ENCODE measurements around the gene DMD.

DMD gene

DNA sequence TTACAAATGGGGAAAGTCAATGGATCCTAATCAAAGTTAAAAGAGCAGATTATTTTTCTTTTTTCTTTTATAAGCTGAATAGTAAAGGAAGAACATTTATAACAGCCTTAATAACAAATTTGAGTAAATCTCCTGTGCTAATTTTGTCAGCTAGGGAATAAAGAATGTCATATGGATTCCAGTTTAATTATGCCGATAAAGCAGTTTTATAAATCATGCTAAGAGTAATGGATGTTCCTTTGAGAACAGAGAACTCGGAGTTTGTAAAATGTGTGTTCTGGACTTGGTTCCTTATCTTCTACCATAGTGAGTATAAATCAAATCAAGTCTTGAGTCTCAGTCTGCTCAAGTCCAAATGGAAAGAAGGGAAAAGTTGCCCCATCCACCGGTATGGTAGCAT, 1959.2 kb downstream of the DMD start:
- DNase-seq, result no peak

DNA sequence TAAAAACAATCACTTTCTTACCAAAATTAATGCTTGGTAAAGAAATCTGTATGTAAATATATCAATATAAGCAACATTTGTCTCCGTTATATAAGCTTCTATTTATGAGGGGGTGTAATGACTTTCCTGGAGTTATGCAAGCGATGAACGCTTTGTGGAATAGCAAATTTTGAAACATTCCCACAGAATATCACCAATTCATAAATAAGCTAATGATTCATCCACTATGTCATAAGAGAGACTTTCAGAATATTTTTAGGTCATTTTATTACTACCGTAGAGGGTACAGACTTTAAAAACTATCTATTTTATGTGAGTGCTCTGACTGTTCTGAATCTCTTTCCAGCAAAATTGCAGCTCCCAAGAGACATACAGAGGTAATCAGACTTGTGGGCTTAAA, 1960.0 kb downstream of the DMD start:
- DNase-seq, result peak; percentile 9

DNA sequence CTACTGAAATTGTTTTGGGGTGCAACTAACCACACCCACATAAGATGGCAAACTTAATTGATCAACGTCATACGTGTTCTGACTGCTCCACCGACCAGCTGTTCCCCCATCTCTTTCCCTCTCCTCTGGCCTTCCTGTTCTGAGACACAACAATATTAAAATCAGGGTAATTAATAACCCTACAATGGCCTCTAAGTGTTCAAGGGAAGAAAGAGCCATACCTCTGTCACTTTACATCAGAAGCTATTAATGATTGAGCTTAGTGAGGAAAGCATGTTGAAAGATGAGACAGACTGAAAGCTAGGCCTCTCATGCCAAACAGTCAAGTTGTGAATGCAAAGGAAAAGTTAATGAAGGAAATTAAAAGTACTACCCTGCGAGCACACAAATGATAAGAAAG, 1965.6 kb downstream of the DMD start:
- DNase-seq, result no peak

DNA sequence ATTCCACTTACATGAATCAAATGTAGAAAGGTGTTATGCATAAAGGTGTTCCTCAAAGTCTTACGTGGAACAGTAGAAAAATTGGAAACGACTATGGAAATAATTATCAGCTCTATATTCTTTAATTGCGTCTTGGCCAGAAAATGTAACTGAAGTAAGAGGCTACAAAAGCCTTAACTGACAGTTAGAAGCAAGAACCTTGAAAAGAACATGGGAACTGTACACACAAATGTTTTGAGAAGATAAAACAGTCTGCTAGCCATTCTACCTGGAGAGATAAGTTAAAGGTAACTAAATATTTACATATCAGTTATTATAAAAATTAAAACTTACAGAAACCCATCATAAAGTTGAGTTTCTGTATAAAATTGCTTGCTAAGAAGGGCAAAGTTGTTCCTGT, 1967.5 kb downstream of the DMD start:
- no peak for DNase-seq

DNA sequence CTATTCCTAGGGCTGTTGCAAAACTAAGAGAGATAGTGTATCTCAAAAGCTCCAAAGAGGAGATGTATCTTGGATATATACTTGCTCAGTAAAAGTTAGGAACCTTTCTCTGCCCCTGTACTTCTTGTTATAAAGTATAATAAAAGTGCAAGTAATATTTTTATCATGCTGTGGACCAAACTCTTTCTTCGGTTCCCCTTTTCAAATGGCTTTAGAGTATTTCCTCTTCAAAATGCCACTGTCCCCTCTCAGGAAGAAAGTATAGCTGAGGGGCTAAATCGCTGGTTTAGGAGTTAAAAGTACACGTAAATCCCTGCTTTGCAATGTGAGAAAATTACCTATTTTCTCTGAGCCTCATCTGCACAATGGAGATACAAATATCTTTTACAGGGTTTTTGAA, 1970.4 kb downstream of the DMD start:
- no peak for DNase-seq

GRCh38 chrX:31237189-31237588, 1974.2 kb downstream of the DMD start:
- DNase-seq, result no peak

DNA sequence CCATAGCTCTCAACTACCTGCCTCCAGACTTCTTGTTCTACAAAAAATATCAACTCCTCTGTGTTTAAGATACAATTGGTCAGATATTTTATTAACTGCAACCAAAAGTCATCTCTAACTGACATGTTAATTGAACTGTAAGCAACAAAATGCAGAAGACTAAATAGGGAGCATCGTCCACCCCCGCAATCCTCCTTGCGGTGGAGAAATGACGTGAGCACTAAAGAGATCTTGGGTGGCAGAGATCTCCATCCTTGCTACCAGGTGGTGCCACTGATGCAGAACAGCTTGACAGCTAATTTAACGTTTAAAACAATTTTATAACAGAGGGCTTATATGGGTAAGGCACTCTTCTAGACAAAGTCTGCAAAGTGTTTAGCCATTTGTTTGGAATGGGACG, 1975.1 kb downstream of the DMD start:
- DNase-seq, result no peak

DNA sequence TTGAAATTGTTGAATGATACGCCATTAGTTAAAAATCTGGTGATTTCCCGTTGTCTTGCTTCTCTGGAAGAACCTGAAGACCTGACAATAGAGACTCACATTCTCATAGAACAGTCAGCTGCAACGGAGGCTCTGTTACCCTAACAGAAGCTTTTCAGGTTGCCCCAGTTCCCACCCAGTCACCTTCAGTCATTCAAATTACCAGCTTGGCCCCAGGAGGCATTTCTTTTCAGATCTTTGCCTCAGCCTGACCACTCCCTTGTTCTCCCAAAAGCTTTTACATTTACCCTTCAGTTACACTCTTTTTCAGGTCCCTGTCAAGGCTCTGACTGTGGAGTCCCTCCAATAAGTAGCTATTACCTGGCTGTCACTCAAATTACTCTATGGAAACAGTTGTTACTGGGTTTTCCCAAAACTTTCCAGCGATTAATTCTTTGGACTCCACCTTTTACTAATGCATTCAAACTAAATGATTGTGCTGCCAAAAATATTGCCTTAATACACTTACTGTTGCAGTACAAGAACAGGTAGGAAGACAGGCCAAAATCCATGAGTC, 1977.3 kb downstream of the DMD start:
- no peak for DNase-seq

DNA sequence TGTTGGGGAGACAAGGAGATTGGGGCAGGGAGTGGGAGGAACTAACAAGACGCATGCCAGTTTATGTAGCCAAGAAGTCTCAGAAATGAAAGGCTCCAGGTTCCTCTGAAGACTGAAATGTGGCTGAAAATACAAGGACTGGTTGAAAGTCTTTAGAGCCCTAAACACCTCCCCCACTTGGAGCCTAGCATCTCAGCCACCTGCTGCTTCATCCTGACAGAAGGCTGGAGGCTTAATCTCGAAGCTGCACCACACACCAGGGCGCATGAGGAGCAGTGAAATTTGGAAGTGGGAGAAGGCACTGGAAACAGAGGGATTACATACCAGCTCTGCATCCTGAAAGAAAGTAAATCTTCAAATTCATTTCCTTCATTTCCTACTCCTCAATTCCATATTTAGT, 1978.8 kb downstream of the DMD start:
- DNase-seq, result no peak

DNA sequence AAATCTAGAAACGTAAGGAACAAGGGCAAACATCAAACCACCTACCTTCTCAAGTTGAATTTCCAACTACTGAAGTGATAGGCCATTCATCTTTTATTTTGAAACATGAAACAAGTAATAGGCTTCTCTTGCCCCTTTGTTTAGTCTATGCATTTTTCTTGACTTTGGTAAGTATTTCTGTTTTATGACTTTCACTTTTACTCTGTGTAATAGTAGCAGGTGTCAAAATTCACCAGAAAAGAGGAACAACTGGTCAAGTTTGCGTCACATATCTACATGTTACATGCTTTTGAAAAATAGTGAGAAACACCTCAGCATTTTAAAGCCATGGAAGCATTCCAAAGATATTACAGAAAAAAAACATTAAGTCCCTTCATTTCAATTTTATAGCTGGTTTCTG, 1982.4 kb downstream of the DMD start:
- no peak for DNase-seq

DNA sequence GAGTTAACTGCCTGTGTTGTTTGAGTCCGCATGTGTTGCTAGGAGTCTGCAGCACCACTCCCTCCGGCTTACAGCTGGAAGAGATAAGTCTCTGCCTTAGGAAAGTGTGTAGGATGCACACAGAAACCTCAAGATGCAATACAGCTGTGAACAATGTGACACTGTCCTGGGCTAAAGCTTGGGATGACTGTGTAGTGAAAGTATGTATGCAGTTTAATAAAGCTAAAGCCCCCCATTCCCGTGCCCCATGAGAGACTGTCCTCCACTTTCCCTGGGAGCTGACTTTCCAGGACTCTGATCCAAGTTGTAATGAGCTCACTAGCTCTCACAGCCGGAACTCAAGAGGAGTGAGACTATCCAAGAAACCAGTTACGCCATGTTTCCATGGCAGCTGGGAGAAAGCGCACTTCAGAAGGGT, 1982.9 kb downstream of the DMD start:
- DNase-seq, result peak; percentile 81

GRCh38 chrX:31227250-31227649, 1984.1 kb downstream of the DMD start:
- peak; percentile 80 for DNase-seq

DNA sequence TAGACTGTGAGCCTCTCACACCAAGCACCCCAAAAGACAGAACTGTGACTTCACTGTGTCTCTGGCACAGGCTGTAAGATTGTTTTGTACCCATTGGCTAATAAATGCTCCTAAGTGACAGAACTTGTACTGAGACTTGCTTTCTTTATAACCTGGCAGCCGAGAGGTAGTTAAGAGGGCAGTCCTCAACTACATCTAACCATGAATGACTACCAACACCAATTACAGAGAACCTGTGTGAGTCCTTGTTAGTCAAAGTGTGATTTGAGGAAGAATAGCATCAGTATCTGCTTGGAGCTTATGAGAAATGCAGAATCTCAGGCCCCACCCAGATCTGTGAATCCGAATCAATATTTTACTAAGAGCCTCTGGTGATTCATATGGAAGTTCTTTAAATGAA, 1985.5 kb downstream of the DMD start:
- DNase-seq, result no peak

GRCh38 chrX:31224381-31225012, 1986.9 kb downstream of the DMD start:
- DNase-seq, result peak; percentile 47

- DNase-seq, result peak; percentile 65
Measured at GRCh38 chrX:31223817-31224216, 1987.5 kb downstream of the DMD start.

DNA sequence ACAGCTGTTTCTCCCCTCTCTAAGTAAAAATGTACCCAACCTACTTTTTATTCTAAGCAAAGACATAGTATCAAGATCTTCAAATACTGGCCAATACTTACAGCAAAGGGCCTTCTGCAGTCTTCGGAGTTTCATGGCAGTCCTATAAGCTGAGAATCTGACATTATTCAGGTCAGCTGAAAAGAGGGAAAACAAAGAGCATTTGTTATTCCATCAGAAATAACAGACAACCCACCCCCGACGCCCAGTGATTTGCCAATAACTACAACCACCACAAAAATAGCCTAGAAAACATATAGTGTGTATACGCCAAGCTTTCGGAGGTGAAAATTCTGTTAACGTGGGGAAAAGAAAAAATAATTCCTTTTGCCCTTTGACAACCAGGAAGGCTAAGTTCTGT, 1988.4 kb downstream of the DMD start:
- DNase-seq, result no peak

DNA sequence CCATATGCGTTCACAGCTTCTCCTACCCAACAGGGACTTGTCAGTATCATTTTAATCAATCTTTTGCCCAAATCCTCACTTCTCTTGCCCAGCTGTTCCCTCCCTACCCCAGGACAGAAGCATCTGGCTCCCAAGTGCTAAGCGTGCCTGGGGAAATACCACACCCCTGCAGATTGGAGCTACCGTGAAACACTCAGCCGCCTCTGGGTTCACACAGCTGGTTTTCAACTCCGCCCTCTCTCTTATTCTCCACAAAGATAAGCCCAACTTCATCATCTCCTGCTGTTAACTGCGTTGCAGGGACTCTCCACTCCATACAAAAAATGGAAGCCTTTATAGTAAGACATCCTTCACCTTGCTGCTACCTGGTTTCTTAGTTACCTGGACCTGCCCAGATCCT, 1992.2 kb downstream of the DMD start:
- no peak for DNase-seq

GRCh38 chrX:31217084-31217483, 1994.3 kb downstream of the DMD start:
- no peak for DNase-seq

- no peak for DNase-seq
Measured at GRCh38 chrX:31215277-31215815, 1996.0 kb downstream of the DMD start.

DNA sequence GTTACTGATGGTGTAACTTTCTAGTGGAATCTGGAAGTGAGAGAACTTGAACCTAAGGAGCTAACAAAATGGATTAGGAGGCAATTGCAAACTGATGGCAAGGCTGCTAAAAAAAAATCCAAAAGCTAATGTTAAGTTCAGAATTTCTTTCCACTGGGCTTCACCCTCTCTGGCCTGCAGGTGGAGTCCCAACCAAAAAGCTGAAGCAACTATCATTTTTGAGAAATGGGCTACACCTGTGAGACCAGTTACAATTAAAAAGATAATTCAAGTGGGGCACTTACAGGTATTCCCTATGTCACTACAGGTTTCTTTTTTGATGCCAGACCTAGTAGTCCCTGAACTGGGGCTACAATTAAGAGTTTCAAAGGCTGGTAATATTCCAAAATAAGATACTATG, 1997.4 kb downstream of the DMD start:
- peak; percentile 29 for DNase-seq

DNA sequence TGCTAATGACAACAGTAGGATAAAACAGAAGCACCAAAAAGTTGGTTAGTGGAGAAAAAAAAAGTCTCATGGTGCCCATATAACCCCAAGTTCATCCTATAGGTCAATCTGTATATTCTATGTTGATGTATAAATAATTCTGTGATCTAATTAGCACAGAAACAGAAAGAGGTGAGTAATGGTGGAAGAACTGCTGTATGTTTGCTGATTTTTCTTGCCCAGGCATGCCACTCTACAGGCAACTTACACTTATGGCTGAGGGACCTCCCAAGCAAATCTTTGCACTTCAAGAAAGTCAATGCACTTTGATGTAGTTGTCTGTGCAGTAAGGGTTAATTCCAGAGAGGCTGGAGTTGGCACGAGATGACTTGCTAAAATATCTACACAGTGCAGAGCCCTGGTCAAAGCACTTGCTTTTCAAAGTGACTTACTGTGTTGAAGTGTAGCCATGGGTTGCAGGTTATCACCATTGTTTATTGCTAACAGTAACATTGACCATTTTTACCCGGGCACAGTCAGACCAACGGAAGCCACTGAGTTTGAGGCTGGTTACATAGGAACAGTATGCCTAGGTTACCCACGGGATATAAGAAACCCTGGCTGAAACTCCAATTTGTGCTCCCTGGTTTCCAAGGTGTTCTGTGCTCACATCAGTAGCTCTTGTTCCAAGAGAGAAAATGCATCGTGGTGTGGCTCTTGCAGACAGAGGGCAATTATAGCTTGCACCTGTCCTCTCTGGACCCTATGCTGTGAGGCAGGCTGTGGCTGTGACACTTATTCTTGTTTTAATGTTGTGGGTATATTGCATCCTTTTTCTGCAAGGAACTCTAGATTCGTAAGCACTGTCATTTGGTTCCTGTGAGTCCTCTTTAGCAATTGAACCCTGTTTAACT, 1998.2 kb downstream of the DMD start:
- DNase-seq, result no peak

- DNase-seq, result peak; percentile 10
Measured at GRCh38 chrX:31209005-31209628, 2002.2 kb downstream of the DMD start.

DNA sequence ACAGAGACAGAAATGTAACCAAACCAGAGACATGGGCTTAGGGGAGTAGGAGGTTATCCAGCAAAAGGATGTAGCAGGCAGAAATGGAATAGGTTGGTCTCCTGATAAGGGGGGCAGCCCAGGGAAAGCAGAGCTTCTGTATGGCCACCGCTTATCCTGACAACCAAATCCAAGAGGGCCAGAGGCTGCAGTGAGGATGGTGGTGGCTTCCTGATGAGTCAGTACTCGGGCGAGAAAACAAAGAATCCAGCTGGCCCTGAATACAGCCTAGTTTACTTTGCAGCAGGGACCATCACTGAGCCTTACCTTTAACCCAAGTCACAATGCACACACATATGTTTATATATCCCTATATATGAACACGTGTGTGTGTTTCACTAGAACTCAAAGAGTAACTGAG, 2009.8 kb downstream of the DMD start:
- no peak for DNase-seq

DNA sequence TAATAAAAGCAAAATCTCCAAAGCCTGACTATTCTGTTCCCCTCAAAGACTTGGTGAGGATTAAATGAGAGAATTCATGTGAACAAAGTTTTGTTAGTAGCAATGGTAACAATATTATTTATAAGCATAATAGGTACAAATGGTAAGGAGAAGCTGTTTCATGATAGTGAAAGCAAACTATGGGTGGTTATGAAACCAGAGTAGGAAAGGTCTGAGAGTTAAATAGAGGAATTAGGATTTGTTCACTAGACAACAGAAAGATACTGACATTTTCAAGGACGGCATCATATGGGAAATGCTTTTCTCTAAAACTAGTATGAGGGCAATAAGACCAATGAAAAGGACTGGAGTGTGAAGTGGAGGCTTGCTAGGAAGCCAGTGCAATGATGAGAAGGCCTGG, 2010.9 kb downstream of the DMD start:
- DNase-seq, result no peak
